ENCODE results near the gene ABHD3.
"Not testable (repeated sequence)": the region's sequence is repeated elsewhere in the genome, so short reads cannot be mapped to it uniquely, and the experiment has no call there.

ABHD3 gene

GRCh38 chr18:21703241-21703820 is 1.2 kb downstream of the ABHD3 start:
- peak; percentile 53 for DNase-seq

GRCh38 chr18:21702602-21703001 is 2.0 kb downstream of the ABHD3 start:
- DNase-seq = no peak

- DNase-seq = no peak
Measured at GRCh38 chr18:21701621-21702020, 3.0 kb downstream of the ABHD3 start.

- no peak for DNase-seq
Measured at GRCh38 chr18:21700528-21701075, 4.0 kb downstream of the ABHD3 start.

DNA sequence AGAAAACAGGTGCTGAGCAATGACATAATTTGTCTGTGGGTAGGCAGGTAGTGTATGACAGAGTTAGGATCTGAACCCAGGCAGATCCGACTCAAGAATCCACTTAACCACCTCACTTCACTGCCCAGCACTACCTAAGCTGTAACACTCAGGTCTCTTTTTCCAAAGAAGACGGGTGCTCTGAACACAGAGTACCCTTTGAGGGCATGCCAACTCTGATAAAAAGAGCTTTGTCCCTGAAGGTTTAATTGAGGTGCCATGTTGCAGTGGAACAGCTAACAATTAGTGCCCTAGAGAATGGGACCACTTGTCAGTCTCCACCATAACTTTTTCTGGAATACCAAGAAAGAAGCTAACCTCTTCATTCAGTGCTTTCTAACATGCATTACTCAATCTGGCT is 11.3 kb downstream of the ABHD3 start:
- DNase-seq = peak; percentile 5

GRCh38 chr18:21689736-21690135 is 14.8 kb downstream of the ABHD3 start:
- DNase-seq = no peak

- no peak for DNase-seq
Measured at GRCh38 chr18:21686282-21687105, 18.1 kb downstream of the ABHD3 start.

DNA sequence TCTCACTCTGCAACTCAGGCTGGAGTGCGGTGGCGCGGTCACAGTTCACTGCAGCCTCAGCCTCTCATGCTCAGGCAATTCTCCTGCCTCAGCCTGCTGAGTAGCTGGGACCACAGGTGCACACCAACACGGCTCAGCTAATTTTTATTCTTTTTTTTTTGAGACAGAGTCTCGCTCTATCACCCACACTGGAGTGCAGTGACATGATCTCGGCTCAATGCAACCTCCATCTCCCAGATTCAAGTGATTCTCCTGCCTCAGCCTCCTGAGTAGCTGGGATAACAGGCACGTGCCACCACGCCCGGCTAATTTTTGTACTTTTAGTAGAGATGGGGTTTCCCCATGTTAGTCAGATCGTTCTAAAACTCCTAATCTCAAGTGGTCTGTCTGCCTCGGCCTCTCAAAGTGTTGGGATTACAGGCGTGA is 19.0 kb downstream of the ABHD3 start:
- DNase-seq = not testable (repeated sequence)

- no peak for DNase-seq
Measured at GRCh38 chr18:21684731-21685130, 19.8 kb downstream of the ABHD3 start.

- DNase-seq = no peak
Measured at GRCh38 chr18:21682371-21683051, 22.1 kb downstream of the ABHD3 start.

DNA sequence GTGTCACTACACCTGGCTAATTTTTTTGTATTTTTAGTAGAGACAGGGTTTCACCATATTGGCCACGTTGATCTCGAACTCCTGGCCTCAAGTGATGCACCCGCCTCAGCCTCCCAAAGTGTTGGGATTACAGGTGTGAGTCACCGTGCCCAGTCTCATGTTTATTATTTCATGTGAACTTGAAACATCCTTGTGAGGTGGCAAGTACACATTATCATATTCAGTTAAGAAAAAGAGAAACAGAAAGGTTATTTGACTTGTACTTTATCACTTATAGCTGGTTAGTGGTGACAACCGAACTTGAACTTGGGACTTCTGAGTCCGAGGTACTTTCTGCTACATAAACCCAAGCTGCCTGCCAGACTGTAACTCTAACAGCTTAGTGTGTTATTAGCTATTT is 24.4 kb downstream of the ABHD3 start:
- no peak for DNase-seq

GRCh38 chr18:21678859-21679258 is 25.7 kb downstream of the ABHD3 start:
- no peak for DNase-seq

DNA sequence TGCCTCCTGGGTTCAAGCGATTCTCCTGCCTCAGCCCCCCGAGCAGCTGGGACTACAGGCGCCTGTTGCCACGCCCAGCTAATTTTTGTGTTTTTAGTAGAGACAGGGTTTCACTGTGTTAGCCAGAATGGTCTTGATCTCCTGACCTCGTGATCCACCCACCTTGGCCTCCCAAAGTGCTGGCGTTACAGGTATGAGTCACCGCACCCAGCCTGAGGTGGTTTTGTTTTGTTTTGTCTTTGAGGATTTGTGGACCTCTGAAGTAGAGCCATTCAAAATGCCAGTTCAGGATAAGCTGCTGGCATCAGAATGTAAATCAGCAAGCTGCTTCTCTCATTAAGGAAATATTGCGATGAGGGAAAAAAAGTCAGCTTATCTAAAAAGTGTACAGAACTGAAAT is 29.2 kb downstream of the ABHD3 start:
- DNase-seq = peak; percentile 1

GRCh38 chr18:21672521-21673267 is 31.9 kb downstream of the ABHD3 start:
- peak; percentile 28 for DNase-seq

GRCh38 chr18:21669736-21670285 is 34.8 kb downstream of the ABHD3 start:
- DNase-seq = peak; percentile 34

DNA sequence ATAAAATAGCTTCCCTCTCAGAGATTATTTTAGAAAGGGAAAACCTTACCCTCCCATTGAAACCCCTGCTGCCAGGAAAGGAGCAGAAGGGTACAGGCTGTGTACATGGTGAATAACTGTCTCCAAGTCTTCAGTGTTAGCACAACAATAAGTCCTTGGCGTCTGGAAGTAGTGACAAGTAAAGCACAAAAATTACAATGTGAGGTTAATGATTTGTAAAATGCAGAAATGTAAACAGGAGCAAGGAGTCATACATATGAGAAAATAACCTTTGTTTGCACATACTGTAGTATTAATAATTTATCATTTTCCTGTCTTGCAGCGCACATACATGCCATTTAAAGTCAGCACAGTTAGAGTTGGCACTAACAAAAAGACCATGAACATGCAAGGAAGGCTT is 40.5 kb downstream of the ABHD3 start:
- peak; percentile 22 for DNase-seq

- DNase-seq = peak; percentile 2
Measured at GRCh38 chr18:21663578-21663977, 41.0 kb downstream of the ABHD3 start.

- no peak for DNase-seq
Measured at GRCh38 chr18:21662581-21662980, 42.0 kb downstream of the ABHD3 start.

DNA sequence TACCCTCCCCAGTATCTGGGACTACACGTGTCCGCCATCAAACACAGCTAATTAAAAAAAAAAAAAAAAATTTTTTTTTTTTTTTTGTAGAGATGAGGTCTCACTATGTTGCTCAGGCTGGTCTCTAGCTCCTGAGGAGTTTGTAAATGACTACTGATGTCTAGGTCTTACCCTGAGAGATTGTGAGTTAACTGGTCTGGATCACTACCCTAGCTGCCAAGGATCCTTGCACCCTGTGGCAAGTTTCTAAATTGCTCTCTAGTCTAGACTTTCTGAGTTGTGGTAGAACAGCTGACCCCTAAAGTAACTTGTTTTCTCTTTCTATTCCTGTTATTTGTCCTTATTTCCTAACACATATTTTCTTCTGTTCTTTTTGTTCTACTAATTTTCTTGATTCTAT is 44.5 kb downstream of the ABHD3 start:
- DNase-seq = no peak

- no peak for DNase-seq
Measured at GRCh38 chr18:21656402-21656801, 48.2 kb downstream of the ABHD3 start.

DNA sequence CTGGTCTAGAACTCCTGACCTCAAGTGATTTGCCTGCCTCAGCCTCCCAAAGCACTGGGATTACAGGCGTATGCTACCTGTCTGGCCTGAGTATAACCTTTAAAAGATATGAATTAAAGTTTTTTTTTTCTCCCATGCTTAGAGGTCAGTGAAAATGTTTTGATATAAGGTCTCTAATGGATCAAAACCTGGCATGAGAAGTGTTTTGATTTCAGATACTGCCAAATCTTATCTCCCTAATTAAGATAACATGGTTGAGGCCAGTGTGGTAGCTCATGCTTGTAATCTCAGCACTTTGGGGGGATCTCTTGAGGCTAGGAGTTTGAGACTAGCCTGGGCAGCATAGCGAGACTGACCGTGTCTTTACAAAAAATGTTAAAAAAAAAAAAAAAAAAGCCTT is 51.2 kb downstream of the ABHD3 start:
- no peak for DNase-seq

- no peak for DNase-seq
Measured at GRCh38 chr18:21652073-21652472, 52.5 kb downstream of the ABHD3 start.

DNA sequence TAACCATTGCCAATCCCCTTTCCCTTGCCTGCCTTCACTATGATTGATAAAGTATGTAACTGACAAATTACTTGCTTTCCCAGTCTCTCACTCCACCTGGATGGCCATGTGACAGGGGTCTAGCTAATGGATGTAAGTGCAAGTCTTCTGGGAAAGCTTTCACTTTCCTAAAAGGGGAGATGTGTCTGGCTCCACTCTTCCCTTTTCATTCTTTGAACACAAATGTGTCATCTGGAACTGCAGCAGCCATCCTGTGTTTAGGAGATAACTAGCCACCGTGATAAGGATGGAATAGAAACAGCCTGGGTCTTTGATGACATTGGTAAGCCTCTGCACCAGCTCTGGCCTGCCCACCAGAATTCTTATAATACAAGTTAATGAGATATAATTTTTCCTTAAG is 54.3 kb downstream of the ABHD3 start:
- no peak for DNase-seq
